T-cell (primary cell): Measurements from ENCODE around the gene TBRG1. TPM values are rescaled to one million over a fixed set of nuclear protein-coding genes. Genes with fewer than 3 reads are reported as not detected.

Experiments used
- ATAC-seq, 4 experiments: fragments of 200-7000 bp in 3 of 4; fragments of 150-1000 bp in 1 of 4; cut with Tn5 transposase; replicated peaks in 1 of 4; 1 replicate in 3 of 4; 2 replicates in 1 of 4; pipeline ENCODE4 v1.10.0; 2021; ENCODE audit warnings: moderate library complexity in 3 of 4, mild to moderate bottlenecking in 2 of 4, moderate number of reproducible peaks in 1 of 4
- CTCF ChIA-PET, 2 donors: fragments of 300-600 bp; sonication (Branson Sonifier 250); formaldehyde crosslinking; loops; one replicate each; lab custom pipeline; 2022; ENCODE audit warnings: antibody characterized with exemption in 2 of 2; lab: Charles Lee
- POLR2A ChIA-PET, 2 donors: fragments of 300-600 bp; sonication (Branson Sonifier 250); formaldehyde crosslinking; loops; one replicate each; lab custom pipeline; 2022; ENCODE audit warnings: antibody characterized with exemption in 2 of 2; lab: Charles Lee
- DNase-seq, 35 experiments: peaks; one replicate each; pipeline versions ENCODE4 v3.0.0 to v3.0.0-alpha.2; 2013 to 2023
- H3K27ac ChIP-seq: one replicate; pipeline ENCODE4 v1.5.1; 2013; ENCODE audit warnings: low read length
- H3K27me3 ChIP-seq, 2 experiments: replicated peaks in 1 of 2; 1 replicate in 1 of 2; 2 replicates in 1 of 2; pipeline versions ENCODE4 v1.6.1 to v1.7.0; 2013; ENCODE audit warnings: low read length in 1 of 2, mixed read lengths in 1 of 2; ENCODE audit not compliant: control insufficient read depth in 2 of 2, insufficient read depth in 2 of 2; ENCODE audit errors: extremely low read depth in 1 of 2
- H3K36me3 ChIP-seq, 2 donors: 1 replicate in 1 of 2; 2 replicates in 1 of 2; pipeline versions ENCODE4 v1.6.1 to v1.7.0; 2013; ENCODE audit warnings: low read length in 1 of 2; ENCODE audit not compliant: control insufficient read depth in 2 of 2, insufficient read depth in 1 of 2; ENCODE audit errors: extremely low read depth in 1 of 2
- H3K4me1 ChIP-seq, 2 experiments: 1 replicate in 1 of 2; 2 replicates in 1 of 2; pipeline versions ENCODE4 v1.6.1 to v1.7.0; 2013; ENCODE audit warnings: low read length in 2 of 2, mixed read lengths in 1 of 2; ENCODE audit not compliant: insufficient read depth in 2 of 2, control insufficient read depth in 1 of 2; ENCODE audit errors: extremely low read depth in 1 of 2
- H3K4me3 ChIP-seq, 2 donors: 1 replicate in 1 of 2; 2 replicates in 1 of 2; pipeline versions ENCODE4 v1.5.1 to v1.7.0; 2013; ENCODE audit warnings: mild to moderate bottlenecking in 2 of 2, low read length in 1 of 2, moderate library complexity in 1 of 2; ENCODE audit not compliant: control insufficient read depth in 1 of 2; ENCODE audit errors: extremely low read depth in 1 of 2
- H3K9me3 ChIP-seq: 2 replicates; pipeline ENCODE4 v1.7.0; 2013
- H3K27ac Mint-ChIP-seq, 2 donors: one replicate each; pipeline ENCODE4 v1.8.0; 2020 to 2021; ENCODE audit warnings: mild to moderate bottlenecking in 2 of 2, mixed read lengths in 2 of 2
- H3K27me3 Mint-ChIP-seq, 2 donors: one replicate each; pipeline ENCODE4 v1.8.0; 2021 to 2022; ENCODE audit warnings: mixed read lengths in 2 of 2
- H3K36me3 Mint-ChIP-seq: one replicate; pipeline ENCODE4 v1.8.0; 2021; ENCODE audit warnings: mixed read lengths
- H3K4me1 Mint-ChIP-seq, 3 donors: one replicate each; pipeline ENCODE4 v1.8.0; 2020 to 2022; ENCODE audit warnings: mixed read lengths in 3 of 3, mild to moderate bottlenecking in 1 of 3
- H3K4me3 Mint-ChIP-seq, 3 donors: one replicate each; pipeline ENCODE4 v1.8.0; 2020 to 2022; ENCODE audit warnings: mild to moderate bottlenecking in 3 of 3, mixed read lengths in 3 of 3, moderate library complexity in 3 of 3
- H3K9me3 Mint-ChIP-seq, 3 donors: one replicate each; pipeline ENCODE4 v1.8.0; 2020 to 2022; ENCODE audit warnings: mixed read lengths in 3 of 3
- WGBS: methylation state at CpG from one replicate; pipeline ENCODE4 v1.1.5; 2013; ENCODE audit warnings: missing lambda C conversion rate; ENCODE audit not compliant: insufficient coverage; 5-methylcytosine and 5-hydroxymethylcytosine counted together
- total RNA-seq, 35 experiments: library from RNA in 6 of 35; stranded (reverse) in 6 of 35; fragments of 120-200 nt in 1 of 35; gene quantifications; one replicate each; pipeline versions ENCODE4 v1.2.1 to v1.2.4 and lab custom pipeline; 2013 to 2026

Gene TBRG1
- total RNA-seq, 5 donors from 2014 or later (not counting 1 experiment from before 2014, with no cell fraction given) = 55.5 to 74.8 (median 72.0) TPM

DNA sequence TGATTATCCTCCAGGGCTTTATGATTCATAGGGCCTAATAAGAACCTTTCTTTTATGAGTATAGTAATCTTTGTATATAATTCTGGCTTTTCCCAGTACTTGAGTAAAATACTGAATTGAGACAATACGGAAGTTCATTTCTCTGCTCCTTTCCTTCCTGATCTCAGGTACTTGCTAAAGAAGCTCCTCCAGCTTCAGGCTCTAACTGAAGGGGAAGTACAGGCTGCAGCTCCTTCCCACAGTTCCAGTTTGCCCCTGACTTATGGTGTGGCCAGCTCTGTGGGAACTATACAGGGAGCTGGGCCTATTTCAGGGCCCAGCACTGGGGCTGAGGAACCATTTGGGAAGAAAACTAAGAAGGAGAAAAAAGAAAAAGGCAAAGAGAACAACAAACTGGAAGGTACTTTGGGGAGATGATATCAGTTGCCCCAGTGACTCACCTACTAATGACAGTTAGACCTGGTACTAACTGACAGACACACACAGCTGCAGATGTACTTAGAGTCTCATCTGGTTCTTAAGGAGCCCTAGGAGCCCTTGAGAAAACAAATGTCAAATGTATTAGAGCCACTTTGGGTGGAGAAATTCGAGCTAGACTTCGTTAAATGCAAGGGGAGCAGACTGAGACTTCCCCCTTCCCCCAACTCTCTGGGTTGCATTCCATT, 3.0 kb downstream of the TBRG1 start:
- Mint-ChIP-seq H3K9me3 (no peaks in the 10 kb centered on the region), H3K27ac (no peak overlapping the region), H3K4me1 (peaks cover 47 to 50% (median 47%) of the 10 kb centered on the region in 3 donors), H3K27me3 (no peaks in the 10 kb centered on the region), H3K36me3 (peaks cover 26% of the 10 kb centered on the region), H3K4me3 (no peak overlapping the region)
- POLR2A ChIA-PET = no interaction called here
- no peak for DNase-seq
- Histone ChIP-seq H3K36me3 (peaks cover 9 to 44% of the 10 kb centered on the region in 2 donors), H3K9me3 (no peaks in the 10 kb centered on the region), H3K27ac (no peak overlapping the region), H3K4me3 (no peak overlapping the region), H3K4me1 (peaks cover 17% of the 10 kb centered on the region in 2 experiments), H3K27me3 (no peaks in the 10 kb centered on the region)
- ATAC-seq = no peak
- WGBS = 90% methylated on average over 2 of the region's 3 CpGs
- CTCF ChIA-PET = interaction anchor here in 1 of 2 donors (1.2 kb wide), 1 partner anchor 7 kb away, joined by 3 read pairs; no protein-coding TSS in a partner anchor

DNA sequence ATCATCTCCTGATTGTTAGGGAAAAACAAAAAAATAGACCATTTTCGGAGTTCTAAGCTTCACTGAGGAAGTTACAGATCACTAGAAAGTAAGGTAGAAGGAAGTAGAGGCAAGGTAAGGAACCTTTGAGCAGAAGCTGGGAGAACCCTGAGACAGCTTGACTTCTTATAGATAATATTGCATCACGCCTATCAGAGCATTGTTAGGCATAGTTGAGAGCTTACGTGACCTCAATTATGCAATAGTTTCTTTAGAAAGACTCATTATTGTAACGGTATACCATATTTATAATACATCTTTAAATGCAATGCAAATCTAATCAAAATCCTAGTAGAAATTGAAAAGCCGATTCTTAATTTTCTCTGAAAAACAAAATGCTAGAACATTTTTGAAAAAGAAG, 4.9 kb downstream of the TBRG1 start:
- ChIA-PET CTCF (interaction anchor here (0.6 to 0.9 kb wide), 3 partner anchors 13 to 89 kb away, joined by 4 to 10 read pairs (median 4); no protein-coding TSS in a partner anchor), POLR2A (no interaction called here)
- H3K4me3 ChIP-seq = no peak overlapping the region
- no peak overlapping the region for H3K27ac ChIP-seq
- Mint-ChIP-seq H3K27me3 (no peaks in the 10 kb centered on the region), H3K36me3 (peaks cover 44% of the 10 kb centered on the region), H3K4me1 (peaks cover 40 to 43% (median 41%) of the 10 kb centered on the region in 3 donors), H3K27ac (no peak overlapping the region), H3K9me3 (no peaks in the 10 kb centered on the region), H3K4me3 (no peak overlapping the region)
- no CpG with 5 or more reads among the region's 5 CpGs for WGBS
- DNase-seq (no peak), ATAC-seq (no peak)
- peaks cover 11 to 63% of the 10 kb centered on the region in 2 donors for H3K36me3 ChIP-seq
- H3K4me1 ChIP-seq = peaks cover 12 to 14% of the 10 kb centered on the region in 2 experiments
- H3K9me3 ChIP-seq = no peaks in the 10 kb centered on the region
- H3K27me3 ChIP-seq = no peaks in the 10 kb centered on the region

DNA sequence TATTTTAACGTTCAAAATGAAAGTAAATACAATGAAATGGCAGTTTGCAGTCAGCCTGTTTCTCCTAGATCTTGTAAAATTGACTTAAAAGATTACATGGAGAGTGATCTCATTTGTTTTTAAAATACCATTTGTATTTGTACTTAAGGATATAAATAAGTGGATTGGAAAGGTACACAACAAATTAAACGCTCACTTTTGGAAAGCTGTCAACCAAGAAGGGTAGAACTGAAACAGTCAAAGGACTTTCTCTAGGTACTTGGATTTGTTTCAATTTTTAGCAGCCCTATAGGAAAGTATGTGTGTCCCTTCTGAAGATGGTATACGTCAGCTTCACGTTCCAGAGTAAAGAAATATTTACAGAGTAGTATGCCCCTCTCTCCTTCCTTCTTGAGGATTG, 7.3 kb downstream of the TBRG1 start:
- H3K36me3 Mint-ChIP-seq = peaks cover 57% of the 10 kb centered on the region
- H3K9me3 Mint-ChIP-seq = no peaks in the 10 kb centered on the region
- H3K4me1 Mint-ChIP-seq = peaks cover 24 to 25% (median 25%) of the 10 kb centered on the region in 3 donors
- no peaks in the 10 kb centered on the region for H3K27me3 ChIP-seq
- H3K36me3 ChIP-seq = peaks cover 11 to 77% of the 10 kb centered on the region in 2 donors
- H3K4me3 ChIP-seq = no peak overlapping the region
- no peak overlapping the region for H3K4me3 Mint-ChIP-seq
- ChIA-PET POLR2A (no interaction called here), CTCF (interaction anchor here (0.5 to 1.5 kb wide), 2 partner anchors 15 to 164 kb away, joined by 3 to 4 read pairs; no protein-coding TSS in a partner anchor)
- H3K27me3 Mint-ChIP-seq = no peaks in the 10 kb centered on the region
- H3K9me3 ChIP-seq = no peaks in the 10 kb centered on the region
- peaks cover 2 to 7% of the 10 kb centered on the region in 2 experiments for H3K4me1 ChIP-seq
- WGBS = 86% methylated on average over 1 of the region's 4 CpGs
- H3K27ac ChIP-seq = no peak overlapping the region
- H3K27ac Mint-ChIP-seq = no peak overlapping the region
- DNase-seq = no peak
- ATAC-seq = no peak

DNA sequence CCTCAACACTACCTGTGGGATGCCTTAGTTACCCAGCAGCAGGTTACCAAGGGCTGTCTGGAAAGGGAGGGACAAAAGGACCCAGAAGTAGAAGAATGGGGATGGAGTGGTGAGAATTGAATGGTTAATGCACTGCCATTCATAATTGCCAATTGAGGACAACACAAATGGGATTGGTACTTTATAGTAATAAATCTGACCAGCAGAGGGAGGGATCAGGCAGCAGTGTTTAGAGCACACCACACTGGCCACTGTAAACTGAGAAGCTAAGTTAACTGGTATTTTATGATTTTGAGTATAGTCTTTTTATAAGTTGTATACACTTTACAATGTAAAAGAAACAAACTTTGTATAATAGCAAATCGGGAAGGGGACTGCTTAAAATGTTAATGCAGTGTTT, 10.7 kb downstream of the TBRG1 start:
- WGBS = no CpG with 5 or more reads among the region's 1 CpG
- no peak for ATAC-seq
- H3K27ac Mint-ChIP-seq = no peak overlapping the region

DNA sequence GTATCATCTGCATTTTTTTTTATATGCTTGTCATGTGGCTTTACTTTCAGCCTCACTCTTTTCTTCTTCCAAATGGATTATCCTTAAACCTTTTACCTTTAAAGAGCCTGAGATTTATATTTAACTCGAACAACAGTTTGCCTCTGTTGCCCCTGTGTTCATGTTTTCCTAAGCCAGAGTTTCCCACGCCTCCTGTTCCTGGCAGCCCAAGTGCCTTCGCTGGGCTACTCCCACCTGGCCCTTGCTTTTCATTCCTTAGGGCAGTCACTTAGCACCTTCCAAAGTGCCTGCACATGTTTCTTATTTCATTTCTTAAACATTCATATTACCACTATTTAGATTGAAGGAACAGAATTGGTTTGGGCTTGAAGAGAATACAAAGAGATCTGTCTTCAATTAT, 13.3 kb downstream of the TBRG1 start:
- peaks cover 0 to 64% of the 10 kb centered on the region in 2 donors for H3K36me3 ChIP-seq
- Mint-ChIP-seq H3K27ac (no peak overlapping the region), H3K36me3 (peaks cover 45% of the 10 kb centered on the region), H3K4me3 (no peak overlapping the region), H3K4me1 (no peaks in the 10 kb centered on the region), H3K9me3 (no peaks in the 10 kb centered on the region), H3K27me3 (no peaks in the 10 kb centered on the region)
- 94% methylated on average over 3 of the region's 3 CpGs for WGBS
- no peak overlapping the region for H3K27ac ChIP-seq
- ATAC-seq (no peak), DNase-seq (no peak)
- no peaks in the 10 kb centered on the region for H3K4me1 ChIP-seq
- no peak overlapping the region for H3K4me3 ChIP-seq
- no peaks in the 10 kb centered on the region for H3K27me3 ChIP-seq
- CTCF ChIA-PET = no interaction called here
- POLR2A ChIA-PET = interaction anchor here in 1 of 2 donors (0.6 kb wide), 1 partner anchor 13 kb away, joined by 3 read pairs; the partner anchor contains the start of gene TBRG1
- H3K9me3 ChIP-seq = no peaks in the 10 kb centered on the region

More for the DNA sequence above, 10.7 kb downstream of the TBRG1 start:
- Histone ChIP-seq H3K27ac (no peak overlapping the region), H3K4me3 (no peak overlapping the region), H3K27me3 (no peaks in the 10 kb centered on the region), H3K4me1 (no peaks in the 10 kb centered on the region), H3K9me3 (no peaks in the 10 kb centered on the region), H3K36me3 (peaks cover 4 to 75% of the 10 kb centered on the region in 2 donors)
- Mint-ChIP-seq H3K27me3 (no peaks in the 10 kb centered on the region), H3K9me3 (no peaks in the 10 kb centered on the region), H3K4me1 (peaks cover 2 to 7% (median 3%) of the 10 kb centered on the region in 3 donors), H3K36me3 (peaks cover 59% of the 10 kb centered on the region), H3K4me3 (no peak overlapping the region)
- ChIA-PET POLR2A (interaction anchor here in 1 of 2 donors (0.5 kb wide), 1 partner anchor 860 kb away, joined by 3 read pairs; no protein-coding TSS in a partner anchor), CTCF (interaction anchor here in 1 of 2 donors (1.0 kb wide), 2 partner anchors 37 to 161 kb away, joined by 3 read pairs; no protein-coding TSS in a partner anchor)
- DNase-seq = no peak

DNA sequence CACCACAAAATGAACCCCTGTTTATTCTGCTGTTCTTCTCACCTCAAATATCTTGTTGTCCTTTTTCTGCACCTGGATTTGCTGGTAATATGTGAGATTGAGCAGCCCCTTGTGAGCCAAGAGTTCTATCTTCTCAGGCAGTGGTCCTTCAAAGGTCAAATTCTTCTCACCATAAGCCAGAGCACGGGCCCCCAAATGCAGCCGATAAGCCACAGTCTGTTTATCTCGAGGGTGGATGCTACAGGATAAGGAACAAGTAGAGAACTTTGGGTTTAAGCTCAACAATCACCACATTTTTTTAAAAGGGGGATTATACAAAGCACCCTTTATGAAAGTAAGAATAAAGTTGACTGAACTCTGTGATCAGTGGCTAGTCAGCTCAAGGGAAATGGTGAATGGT, 15.8 kb downstream of the TBRG1 start:
- H3K27ac Mint-ChIP-seq = no peak overlapping the region
- Histone ChIP-seq H3K36me3 (peaks cover 0 to 38% of the 10 kb centered on the region in 2 donors), H3K4me3 (no peak overlapping the region), H3K4me1 (no peaks in the 10 kb centered on the region), H3K9me3 (no peaks in the 10 kb centered on the region), H3K27me3 (no peaks in the 10 kb centered on the region), H3K27ac (no peak overlapping the region)
- no peak for DNase-seq
- ATAC-seq = no peak
- H3K4me1 Mint-ChIP-seq = no peaks in the 10 kb centered on the region
- H3K4me3 Mint-ChIP-seq = no peak overlapping the region
- ChIA-PET CTCF (interaction anchor here in 1 of 2 donors (0.9 kb wide), 1 partner anchor 238 kb away, joined by 3 read pairs; no protein-coding TSS in a partner anchor), POLR2A (no interaction called here)
- H3K9me3 Mint-ChIP-seq = no peaks in the 10 kb centered on the region
- WGBS = no CpG with 5 or more reads among the region's 3 CpGs
- H3K27me3 Mint-ChIP-seq = no peaks in the 10 kb centered on the region
- H3K36me3 Mint-ChIP-seq = peaks cover 21% of the 10 kb centered on the region
